Right ventricle myocardium inferior (tissue), 1 donor: ENCODE measurements around the gene MYOM1. TPM values are rescaled to one million over a fixed set of nuclear protein-coding genes. Genes with fewer than 3 reads are reported as not detected.

ENCODE experiments used
- ATAC-seq: fragments of 200-7000 bp; cut with Tn5 transposase; one replicate; pipeline ENCODE4 v1.9.1; 2020; ENCODE audit warnings: mild to moderate bottlenecking, moderate library complexity
- DNase-seq: peaks from one replicate; pipeline ENCODE4 v3.0.0; 2021; ENCODE audit errors: missing footprints
- intact Hi-C: fragments of 100-400 bp; cut with DNase I; formaldehyde crosslinking; loops from one replicate; pipeline ENCODE4 v1.11.0; 2022
- total RNA-seq: library from RNA; stranded (reverse); fragmentation: NEBNext Ultra II Directional; extraction: Animal tissue kit (Norgen Biotek cat#: 25700); gene quantifications from one replicate; pipeline ENCODE4 v1.2.1, GENCODE V29; 2021
- donor health status: DM: no; HTN: yes; CAD: no; lungs with severe emphysema.

Gene MYOM1
- total RNA-seq, 1 donor from 2014 or later = 611 TPM

DNA sequence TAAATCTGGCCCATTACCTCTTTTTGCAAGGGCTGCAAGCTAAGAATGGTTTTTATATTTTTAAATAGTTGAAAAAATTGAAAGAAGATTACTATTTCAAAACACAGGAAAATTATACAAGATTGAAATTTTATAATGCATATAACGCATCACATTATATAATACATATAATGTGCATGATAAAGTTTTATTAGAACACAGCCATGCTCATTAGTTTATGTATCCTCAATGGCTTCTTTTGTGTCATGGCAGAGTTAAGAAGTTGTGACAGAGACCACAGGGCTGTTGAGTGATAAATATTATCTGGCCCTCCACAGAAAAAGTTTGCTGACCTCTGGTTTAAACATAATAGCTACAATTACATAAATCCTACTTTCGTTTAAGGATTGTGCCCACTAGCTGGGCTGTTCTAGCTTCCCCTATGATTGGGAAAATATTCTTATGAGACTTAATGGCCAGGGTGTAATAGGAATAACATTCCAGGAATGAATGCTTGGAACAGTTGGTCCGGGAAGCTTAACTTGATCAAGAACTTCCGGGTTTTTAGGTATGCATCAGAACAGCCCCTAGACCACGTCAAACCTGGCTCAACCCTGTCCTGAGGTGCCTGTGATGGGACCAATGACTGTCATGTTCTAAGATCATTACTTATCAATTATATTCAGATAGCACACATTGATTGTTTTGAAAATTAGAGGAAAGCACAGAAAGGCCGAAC, 108.1 kb downstream of the MYOM1 start:
- no peak for ATAC-seq
- intact Hi-C loops = no loop called here
- no peak for DNase-seq

DNA sequence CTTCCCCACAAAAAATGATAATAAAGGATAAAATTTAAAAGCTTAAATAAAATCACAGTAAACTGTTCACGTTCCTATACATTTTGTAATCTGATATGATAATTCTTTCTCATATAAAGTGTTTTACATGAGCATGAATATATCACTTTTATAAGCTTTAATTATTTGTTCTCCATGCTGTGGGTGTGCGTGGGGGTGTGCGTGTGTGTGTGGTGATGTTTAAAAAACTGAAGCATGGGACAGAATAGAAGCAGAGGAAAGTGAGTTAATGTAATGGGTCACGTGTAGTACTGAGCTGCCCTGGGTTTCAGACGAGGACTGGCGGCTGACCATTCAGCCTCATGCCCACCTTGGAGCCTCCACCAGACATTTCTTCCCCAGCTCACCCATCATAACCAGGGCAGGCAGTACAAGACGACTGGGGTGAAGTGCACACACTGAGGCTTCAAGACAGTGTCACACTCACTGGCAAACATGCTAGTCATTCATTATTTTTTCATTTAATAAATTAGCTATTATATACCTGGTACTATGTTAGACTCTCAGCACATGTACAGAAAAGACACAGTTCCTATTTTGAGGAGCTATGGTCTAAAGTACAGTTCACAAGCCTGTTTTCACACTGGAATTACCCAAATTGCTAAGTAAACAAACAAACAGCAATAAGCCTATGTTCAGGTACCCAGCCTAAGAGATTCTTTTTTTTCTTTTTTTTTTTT, 109.6 kb downstream of the MYOM1 start:
- no peak for ATAC-seq
- DNase-seq = no peak
- intact Hi-C loops = no loop called here

DNA sequence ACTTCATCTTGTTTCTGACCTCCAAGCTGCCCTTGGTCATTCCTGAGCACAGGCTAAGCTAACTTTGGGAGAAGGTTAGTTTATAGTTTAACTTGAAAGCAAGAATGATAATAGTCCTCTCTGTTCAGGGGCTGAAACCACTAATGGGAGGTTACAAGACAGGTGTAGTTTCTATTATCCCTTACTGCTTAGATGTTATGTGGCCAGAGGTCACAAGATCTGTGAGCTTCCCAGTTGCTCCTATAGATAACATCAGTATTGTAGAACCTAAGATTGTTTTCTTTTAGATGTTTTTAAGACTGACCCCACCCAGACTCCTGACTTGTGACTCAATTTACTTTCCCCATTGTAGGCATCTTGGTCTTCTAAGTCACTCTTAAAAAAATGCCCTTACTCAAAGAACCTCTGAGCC, 112.0 kb downstream of the MYOM1 start:
- intact Hi-C loops = no loop called here
- DNase-seq (no peak), ATAC-seq (no peak)

DNA sequence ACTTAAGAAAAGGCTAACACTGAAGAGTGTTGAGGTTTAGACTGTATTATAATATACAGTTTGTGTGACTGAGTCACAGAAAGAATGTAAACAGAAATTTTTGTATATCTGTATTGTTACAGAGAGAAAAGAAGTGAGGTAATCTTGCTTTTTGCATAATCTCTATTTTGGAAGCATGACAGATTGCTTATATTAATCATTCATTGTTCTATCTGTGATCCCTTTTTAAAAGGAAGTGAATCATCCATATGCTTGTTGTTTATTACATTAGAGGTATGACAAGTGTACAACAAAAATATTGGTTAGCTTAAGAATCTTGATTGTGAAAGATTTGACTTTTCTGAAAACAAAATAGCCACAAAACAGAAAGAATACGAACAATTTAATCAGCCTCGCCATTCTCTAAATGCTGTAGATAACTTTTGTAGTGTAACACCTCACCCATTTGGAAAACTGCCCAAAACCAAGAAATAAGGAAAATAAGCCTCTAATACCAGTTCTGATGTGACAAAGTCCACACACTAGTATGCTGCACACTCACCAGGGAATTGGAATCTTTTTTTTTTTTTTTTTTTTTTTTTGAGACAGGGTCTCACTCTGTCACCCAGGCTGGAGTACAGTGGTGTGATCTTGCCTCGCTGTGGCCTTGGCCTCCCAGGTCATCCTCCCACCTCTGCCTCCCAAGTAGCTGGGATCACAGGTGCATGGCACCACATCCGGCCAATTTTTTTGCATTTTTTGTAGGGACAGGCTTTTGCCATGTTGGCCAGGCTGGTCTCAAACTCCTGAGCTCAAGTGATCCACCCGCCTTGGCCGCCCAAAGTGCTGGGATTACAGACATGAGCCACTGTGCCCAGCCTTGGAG, 115.3 kb downstream of the MYOM1 start:
- ATAC-seq = no peak
- DNase-seq = no peak
- intact Hi-C loops = no loop called here

DNA sequence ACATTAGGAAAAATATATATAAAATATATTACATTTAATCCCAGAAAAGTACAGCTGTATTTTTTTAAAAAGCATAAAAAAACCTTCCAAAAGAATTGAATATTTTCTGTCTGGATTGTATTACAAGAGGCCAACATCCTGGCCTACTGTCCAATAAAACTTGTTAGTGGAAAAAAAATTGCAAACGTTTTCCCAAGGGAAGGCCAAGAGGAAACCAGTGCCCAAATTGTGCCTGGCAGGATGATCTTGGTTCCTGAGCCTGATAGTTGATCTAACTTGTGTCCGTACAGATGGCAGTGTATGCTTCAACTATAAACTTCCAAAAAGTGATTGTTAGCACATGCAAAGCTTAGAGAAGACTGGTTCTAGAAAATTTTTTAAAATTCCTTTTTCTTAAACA, 116.2 kb downstream of the MYOM1 start:
- intact Hi-C loops = no loop called here
- no peak for ATAC-seq
- DNase-seq = no peak

DNA sequence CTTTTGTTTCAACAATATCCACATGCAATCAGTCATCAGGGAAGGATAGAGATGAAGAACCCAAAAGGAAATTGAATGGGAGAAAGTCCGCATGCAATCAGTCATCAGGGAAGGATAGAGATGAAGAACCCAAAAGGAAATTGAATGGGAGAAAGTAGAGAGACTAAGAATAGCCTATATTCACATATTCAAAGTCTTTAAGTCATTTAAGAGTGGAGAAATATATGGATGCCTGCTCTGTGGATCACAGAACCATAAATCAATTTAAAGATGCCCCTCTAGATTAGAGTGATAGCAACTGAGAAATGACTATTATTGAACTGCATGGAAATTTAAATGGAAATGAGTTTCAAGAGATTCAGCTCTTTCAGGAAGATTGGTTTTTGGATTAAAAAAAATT, 116.8 kb downstream of the MYOM1 start:
- ATAC-seq (no peak), DNase-seq (no peak)
- intact Hi-C loops = no loop called here

DNA sequence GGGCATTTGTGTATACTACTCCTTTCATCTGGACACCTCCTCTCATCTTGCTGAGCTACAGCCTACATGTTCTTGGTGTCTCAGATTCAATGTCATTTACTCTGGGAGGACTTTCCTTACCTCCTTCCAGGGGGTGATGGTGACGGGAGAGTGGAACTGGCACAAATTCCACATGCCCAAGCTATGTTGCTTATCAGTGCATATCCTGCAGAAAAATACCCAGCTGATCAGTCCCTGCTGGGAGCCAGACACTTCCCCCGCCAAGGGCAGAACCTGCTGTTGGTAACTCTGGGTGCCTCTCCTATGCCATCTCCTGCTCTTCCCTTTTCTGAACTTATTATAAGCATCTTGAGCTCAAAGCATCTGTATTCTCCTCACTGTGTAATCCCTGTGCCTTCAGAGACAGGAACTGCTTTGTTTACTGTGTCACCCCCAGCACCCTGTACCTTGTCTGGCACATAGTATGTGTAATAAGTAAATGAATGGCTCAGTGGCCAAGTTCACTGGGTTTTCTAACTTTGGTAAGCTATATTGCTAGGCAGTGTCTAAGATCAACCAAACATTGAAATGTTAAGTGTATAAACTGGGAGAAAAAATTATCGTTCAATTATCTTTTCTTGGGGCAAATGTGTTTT, 119.2 kb downstream of the MYOM1 start:
- DNase-seq = no peak
- peak; percentile 23 for ATAC-seq
- intact Hi-C loops = no loop called here

DNA sequence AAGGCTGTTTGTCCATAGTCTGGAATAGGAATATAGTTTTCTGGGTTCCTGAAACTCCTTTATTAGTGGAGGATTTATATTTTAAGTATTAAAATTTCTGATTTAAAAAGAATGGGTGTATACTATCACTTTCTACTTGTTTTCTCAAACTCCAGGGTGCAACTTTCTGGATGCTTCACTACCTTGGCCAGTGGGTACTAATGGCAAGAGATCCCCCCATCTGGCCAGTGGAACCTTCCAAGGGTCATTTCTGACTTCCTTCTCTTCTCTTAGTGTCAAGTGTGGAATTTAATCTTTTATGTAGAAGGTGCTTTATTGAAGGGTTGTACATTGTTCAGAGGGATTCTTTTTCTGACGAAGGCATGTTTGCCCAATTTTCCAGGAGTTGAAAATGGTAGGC, 120.4 kb downstream of the MYOM1 start:
- DNase-seq = no peak
- ATAC-seq = no peak
- intact Hi-C loops = no loop called here

DNA sequence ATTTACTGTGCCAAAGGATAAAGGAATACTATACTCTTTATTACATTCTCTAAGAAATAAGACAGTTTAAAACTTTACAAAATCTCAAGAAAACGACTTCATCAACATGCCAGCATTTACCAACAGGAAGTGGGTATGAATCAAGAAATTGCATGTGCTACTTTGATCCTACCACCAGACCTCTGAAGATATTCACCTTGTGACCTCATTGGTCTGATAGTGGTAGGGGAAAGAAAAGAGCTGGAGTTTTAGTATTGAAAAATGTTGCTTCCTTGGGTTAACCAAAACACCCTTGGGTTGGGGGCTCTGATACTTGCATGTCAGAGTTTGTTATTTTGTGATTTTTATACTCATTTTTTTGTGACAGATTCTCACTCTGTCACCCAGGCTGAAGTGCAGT, 122.7 kb downstream of the MYOM1 start:
- ATAC-seq (no peak), DNase-seq (no peak)
- intact Hi-C loops = no loop called here

DNA sequence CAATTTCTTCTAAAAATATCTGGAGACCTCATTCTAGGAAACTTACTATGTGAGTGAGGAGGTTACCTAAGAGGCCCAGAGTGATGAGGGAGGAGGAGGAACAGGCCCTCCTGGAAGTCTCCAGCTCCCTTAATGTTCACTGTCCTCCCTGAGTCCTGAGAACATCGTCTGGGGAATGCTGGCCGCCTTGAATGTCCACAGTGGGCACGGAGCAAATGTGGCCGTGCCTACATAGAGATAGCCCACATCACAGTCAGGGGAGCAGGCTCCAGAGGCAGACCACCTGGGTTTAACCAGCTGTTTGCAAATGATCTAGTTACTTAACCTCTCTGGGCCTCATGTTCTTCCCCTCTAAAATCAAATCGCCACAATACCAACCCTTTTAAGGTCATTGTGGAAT, 123.8 kb downstream of the MYOM1 start:
- intact Hi-C loops = no loop called here
- no peak for ATAC-seq
- no peak for DNase-seq

DNA sequence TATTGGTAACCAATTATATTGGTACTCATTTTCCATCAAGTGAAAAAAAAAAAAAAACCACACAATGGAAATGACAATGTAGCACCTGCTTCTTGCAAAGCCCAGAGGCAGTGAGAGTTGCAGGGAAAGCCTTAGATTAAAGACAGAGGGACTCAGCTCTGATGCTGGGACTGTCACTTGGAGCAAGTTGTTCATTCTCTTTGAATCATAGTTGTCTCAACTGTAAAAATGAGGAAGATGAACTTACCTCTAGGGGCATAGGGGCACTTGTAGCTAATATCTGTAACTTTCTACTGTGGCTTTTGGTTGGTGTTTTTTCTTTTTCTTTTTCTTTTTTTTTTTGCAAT, 125.5 kb downstream of the MYOM1 start:
- ATAC-seq (peak; percentile 23), DNase-seq (no peak)
- intact Hi-C loops = no loop called here

DNA sequence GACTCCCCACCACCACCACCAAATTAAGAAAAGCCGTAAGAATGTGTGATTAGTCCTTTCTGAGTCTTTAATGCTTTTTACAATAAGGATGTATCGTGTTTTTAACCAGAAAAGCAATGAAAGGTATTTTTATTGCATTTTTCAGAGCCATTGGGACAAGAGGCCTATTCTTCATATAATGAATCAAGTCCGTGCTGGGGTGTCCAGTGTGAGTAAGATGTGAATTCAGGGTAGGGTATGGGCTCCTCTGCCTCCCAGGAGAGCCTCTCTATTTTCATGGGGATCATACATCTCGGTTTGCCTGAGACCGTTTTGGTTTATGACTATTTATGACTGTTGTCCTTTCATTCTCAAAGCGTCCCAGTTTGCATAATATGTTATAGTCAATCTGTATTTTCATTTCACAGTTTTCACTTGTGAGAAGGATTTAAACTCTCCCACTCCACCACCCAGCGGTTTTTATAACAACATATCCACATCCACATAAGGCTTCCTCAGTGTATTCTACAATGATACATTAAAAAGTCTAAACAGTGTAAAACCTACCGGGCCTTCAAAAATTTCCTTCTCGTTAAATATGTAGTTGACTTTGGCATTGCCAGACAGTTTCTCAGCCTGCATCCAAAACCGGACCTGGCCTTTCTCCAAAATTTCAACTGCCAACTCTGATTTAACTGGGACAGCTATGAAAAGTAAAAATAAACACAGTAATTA, 126.0 kb downstream of the MYOM1 start:
- ATAC-seq (peak; percentile 12), DNase-seq (no peak)
- intact Hi-C loops = no loop called here

DNA sequence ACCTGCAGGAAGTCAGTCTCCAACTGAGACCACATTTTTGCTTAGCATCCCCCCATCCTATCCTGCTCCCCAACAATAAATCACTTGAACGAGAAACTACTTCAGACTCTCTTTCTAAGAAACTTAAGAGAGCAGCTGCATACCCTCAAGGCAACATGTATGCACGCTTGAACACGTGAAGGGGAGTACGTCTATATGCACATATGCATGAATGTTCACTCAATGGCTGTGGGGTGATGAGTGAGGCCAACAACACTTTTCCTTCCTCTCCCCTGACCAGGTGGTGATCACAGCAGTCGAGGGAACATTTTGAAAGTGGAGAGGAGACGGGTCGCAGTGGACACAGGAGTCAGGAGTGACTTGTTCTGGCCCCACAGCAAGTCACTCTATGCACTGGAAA, 127.0 kb downstream of the MYOM1 start:
- intact Hi-C loops = no loop called here
- ATAC-seq (no peak), DNase-seq (no peak)

DNA sequence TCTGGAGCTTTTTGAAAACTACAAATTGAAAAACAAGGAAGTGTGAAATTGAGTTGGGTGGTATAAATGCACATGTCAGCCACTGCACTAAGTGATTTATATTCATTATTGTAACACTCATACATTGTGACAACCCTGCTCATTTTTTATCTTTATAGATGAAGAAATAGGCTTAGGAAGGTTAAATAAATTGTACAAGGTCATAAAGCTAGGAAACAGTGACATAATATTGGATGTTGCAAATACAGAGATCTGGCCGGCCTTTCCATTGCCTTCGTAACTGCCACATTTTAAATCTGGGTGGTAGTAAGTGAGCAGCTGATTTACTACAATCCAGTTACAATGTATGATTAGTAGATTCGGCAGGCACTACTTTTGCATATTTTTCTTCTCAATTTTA, 130.2 kb downstream of the MYOM1 start:
- intact Hi-C loops = loop anchor here (10.0 kb wide), 1 partner anchor 335 kb away; no protein-coding TSS in a partner anchor
- DNase-seq = no peak
- no peak for ATAC-seq

DNA sequence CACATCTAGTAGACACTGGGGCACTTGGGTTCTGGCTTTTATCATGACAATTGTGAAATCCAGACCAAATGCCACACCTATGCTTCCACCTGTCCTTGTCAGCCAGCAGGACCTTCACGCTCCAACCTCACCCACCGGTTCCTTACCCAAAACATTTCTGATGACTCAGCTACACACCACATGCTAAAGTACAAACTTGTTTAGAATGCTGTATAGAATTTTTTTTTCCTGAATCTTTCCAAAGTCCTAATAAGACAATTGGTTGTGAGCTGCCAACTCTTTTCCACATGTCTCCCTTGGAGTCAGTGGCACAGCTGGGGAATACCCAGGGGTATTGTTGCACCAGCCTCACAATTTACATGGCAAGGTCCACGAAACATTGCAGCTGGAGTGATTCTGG, 131.3 kb downstream of the MYOM1 start:
- intact Hi-C loops = loop anchor here (10.0 kb wide), 1 partner anchor 334 kb away; no protein-coding TSS in a partner anchor
- no peak for DNase-seq
- ATAC-seq = no peak

DNA sequence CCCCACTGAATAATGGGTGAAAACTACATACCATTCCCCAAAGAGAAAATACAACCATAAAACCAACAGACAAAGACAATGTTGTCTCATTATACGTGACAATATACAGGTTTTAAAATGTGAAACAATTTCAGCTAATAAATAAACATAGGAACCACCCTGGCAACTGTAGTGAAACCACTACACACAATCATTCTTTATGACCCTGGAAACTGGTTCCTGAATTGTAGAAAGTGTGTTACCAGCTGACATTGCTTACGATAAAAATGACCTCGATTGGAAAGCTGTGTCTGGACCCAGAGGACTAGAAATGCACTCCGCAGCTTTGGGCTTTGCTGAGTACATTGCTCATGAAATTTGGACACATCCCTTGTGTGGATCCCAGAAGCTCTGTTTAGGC, 132.9 kb downstream of the MYOM1 start:
- no peak for DNase-seq
- intact Hi-C loops = loop anchor here (10.0 kb wide), 1 partner anchor 332 kb away; no protein-coding TSS in a partner anchor
- no peak for ATAC-seq

DNA sequence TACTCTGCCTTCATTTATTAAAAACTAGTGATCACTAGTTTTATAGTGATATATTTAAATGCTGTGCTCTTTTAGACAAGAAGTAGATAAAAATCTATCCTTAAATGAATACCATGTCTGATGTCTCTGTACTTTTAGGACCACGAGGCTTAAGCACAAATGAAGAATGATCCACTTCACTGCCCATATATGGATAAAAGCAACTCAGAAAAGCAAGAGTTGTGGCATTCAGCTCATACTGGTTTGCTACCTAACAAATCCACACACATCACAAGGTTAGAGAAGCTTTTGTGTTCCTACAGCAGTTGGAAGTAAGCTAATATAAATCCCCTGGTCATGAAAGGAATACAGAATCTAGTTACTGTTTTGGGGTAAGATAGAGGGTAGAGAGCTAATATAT, 134.2 kb downstream of the MYOM1 start:
- ATAC-seq (no peak), DNase-seq (no peak)
- intact Hi-C loops = loop anchor here (10.0 kb wide), 1 partner anchor 331 kb away; no protein-coding TSS in a partner anchor

DNA sequence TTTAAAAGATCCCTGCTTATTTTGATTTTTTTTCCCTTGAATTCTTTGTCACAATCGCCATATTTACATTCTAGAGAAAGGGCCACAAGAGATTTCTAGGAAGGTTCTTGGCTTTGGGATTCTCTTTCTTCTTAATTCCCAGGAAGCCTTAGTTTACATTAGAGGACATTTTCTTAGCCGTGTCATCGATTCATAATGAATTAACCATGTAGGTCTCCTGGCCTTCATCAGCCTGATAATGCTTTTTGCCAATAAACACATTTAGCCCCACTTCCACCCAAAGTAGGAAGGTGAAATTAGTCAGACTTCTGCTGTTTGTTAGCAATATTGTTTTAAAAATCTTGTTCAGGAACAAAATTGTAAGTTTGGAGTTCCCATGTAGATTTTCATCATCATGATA, 135.6 kb downstream of the MYOM1 start:
- DNase-seq (no peak), ATAC-seq (no peak)
- intact Hi-C loops = loop anchor here (10.0 kb wide), 1 partner anchor 329 kb away; no protein-coding TSS in a partner anchor
